ENCODE data around the gene FRMD4A. TPM values are rescaled to one million over a fixed set of nuclear protein-coding genes. Genes with fewer than 3 reads are reported as not detected.

Gene FRMD4A
- total RNA-seq, 1 experiment from 2014 or later, result 18.3 TPM

GRCh38 chr10:13715100-13715499, 615.6 kb downstream of the FRMD4A start:
- ChIA-PET POLR2A (ENCODE audit: unreplicated experiment) (interaction anchor here (0.8 kb wide), 1 partner anchor 1367 kb away, joined by 6 read pairs; no protein-coding TSS in a partner anchor), CTCF (no interaction called here)
- H2AFZ ChIP-seq, result no peak overlapping the region
- TF ChIP-seq CTCF (conservative IDR thresholded peaks at IDR 0.05), result no peak
- no peak for TF ChIP-seq EZH2 (IDR thresholded peaks at IDR 0.05; ENCODE audit: low read depth)
- H3K4me1 ChIP-seq (replicated peaks; ENCODE audit: insufficient read depth), result peaks cover 30% of the 10 kb centered on the region
- no peaks in the 10 kb centered on the region for H3K9me2 ChIP-seq (ENCODE audit: insufficient read depth)
- H3K27me3 ChIP-seq (ENCODE audit: insufficient read depth, low read depth), result no peaks in the 10 kb centered on the region
- H3K79me2 ChIP-seq (ENCODE audit: low read depth), result no peaks in the 10 kb centered on the region
- no peak overlapping the region for H3K27ac ChIP-seq
- DNase-seq, result no peak
- no peaks in the 10 kb centered on the region for H3K9me3 ChIP-seq (ENCODE audit: insufficient read depth, low read depth)
- intact Hi-C loops (cut with micrococcal nuclease; ENCODE audit: unreplicated experiment), result no loop called here
- H3K4me3 ChIP-seq, result no peak overlapping the region
- H3K36me3 ChIP-seq (ENCODE audit: low read depth), result no peaks in the 10 kb centered on the region
- H3F3A ChIP-seq (ENCODE audit: insufficient read depth, low read depth), result peaks cover 32% of the 10 kb centered on the region
- no peaks in the 10 kb centered on the region for H4K20me1 ChIP-seq (ENCODE audit: insufficient read depth)
- no peak overlapping the region for H3K4me2 ChIP-seq
- BruUV-seq (replicated peaks), result no TSS peak

- Histone ChIP-seq H3K4me2 (peak overlapping the region; percentile 54), H3K9me3 (ENCODE audit: insufficient read depth, low read depth) (no peaks in the 10 kb centered on the region), H3K27me3 (ENCODE audit: insufficient read depth, low read depth) (no peaks in the 10 kb centered on the region), H4K20me1 (ENCODE audit: insufficient read depth) (no peaks in the 10 kb centered on the region), H3K36me3 (ENCODE audit: low read depth) (no peaks in the 10 kb centered on the region), H3K79me2 (ENCODE audit: low read depth) (no peaks in the 10 kb centered on the region; the same call in 1 of the 2 replicates), H3K9me2 (ENCODE audit: insufficient read depth) (no peaks in the 10 kb centered on the region), H3K27ac (peak overlapping the region; percentile 59), H3K4me3 (no peak overlapping the region), H3F3A (ENCODE audit: insufficient read depth, low read depth) (peaks cover 31% of the 10 kb centered on the region), H3K4me1 (replicated peaks; ENCODE audit: insufficient read depth) (peaks cover 39% of the 10 kb centered on the region), H2AFZ (no peak overlapping the region)
- TF ChIP-seq CTCF (conservative IDR thresholded peaks at IDR 0.05), result no peak
- TF ChIP-seq EZH2 (IDR thresholded peaks at IDR 0.05; ENCODE audit: low read depth), result no peak
- intact Hi-C loops (cut with micrococcal nuclease; ENCODE audit: unreplicated experiment), result no loop called here
- ChIA-PET CTCF (no interaction called here), POLR2A (ENCODE audit: unreplicated experiment) (interaction anchor here (0.6 to 1.0 kb wide), 4 partner anchors 50 to 992 kb away, joined by 4 to 21 read pairs (median 8); no protein-coding TSS in a partner anchor)
- BruUV-seq (replicated peaks), result no TSS peak
- DNase-seq, result peak; percentile 40 to 72
Measured at GRCh38 chr10:13712837-13713581, 617.7 kb downstream of the FRMD4A start.

- Histone ChIP-seq H2AFZ (no peak overlapping the region), H3F3A (ENCODE audit: insufficient read depth, low read depth) (peaks cover 29% of the 10 kb centered on the region), H3K4me1 (replicated peaks; ENCODE audit: insufficient read depth) (peaks cover 42% of the 10 kb centered on the region), H3K4me2 (peak overlapping the region; percentile 54), H3K27ac (peak overlapping the region; percentile 59), H3K9me3 (ENCODE audit: insufficient read depth, low read depth) (no peaks in the 10 kb centered on the region), H4K20me1 (ENCODE audit: insufficient read depth) (no peaks in the 10 kb centered on the region), H3K36me3 (ENCODE audit: low read depth) (no peaks in the 10 kb centered on the region), H3K4me3 (no peak overlapping the region), H3K9me2 (ENCODE audit: insufficient read depth) (no peaks in the 10 kb centered on the region), H3K79me2 (ENCODE audit: low read depth) (no peaks in the 10 kb centered on the region; the same call in 1 of the 2 replicates), H3K27me3 (ENCODE audit: insufficient read depth, low read depth) (no peaks in the 10 kb centered on the region)
- ChIA-PET CTCF (no interaction called here), POLR2A (ENCODE audit: unreplicated experiment) (interaction anchor here (1.0 kb wide), 1 partner anchor 473 kb away, joined by 4 read pairs; no protein-coding TSS in a partner anchor)
- TF ChIP-seq CTCF (conservative IDR thresholded peaks at IDR 0.05) (no peak), EZH2 (IDR thresholded peaks at IDR 0.05; ENCODE audit: low read depth) (no peak)
- intact Hi-C loops (cut with micrococcal nuclease; ENCODE audit: unreplicated experiment), result no loop called here
- BruUV-seq (replicated peaks), result no TSS peak
- DNase-seq, result no peak
Measured at GRCh38 chr10:13712476-13712836, 618.3 kb downstream of the FRMD4A start.
